Measurements from ENCODE around the gene PHF3. TPM values are rescaled to one million over a fixed set of nuclear protein-coding genes. Genes with fewer than 3 reads are reported as not detected.

Gene PHF3
- total and polyA plus RNA-seq, 2 experiments from 2014 or later: 37.1 to 77.3 TPM

DNA sequence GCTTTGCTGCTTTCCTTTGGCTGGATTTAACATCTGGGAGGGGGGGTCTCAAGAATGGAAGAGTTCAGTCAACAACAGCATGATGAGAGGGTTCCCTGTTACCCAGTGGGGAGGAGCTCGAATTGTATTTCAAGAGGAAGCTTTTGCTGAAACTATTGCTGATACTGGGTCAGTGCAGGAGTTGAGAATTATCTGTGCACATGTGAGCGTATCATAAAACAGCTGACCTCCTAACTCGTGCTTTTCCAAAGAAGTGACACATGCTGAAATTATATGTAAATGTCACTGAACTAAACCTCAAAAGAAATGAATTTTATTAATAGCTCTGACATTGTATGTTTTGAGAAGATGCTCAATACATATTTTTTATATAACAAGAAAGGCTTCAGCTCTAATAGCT lies 96.3 kb downstream of the PHF3 start:
- Histone ChIP-seq H3K27me3 (ENCODE audit: insufficient read depth) (no peaks in the 10 kb centered on the region), H3K79me2 (replicated peaks; ENCODE audit: insufficient read depth) (no peaks in the 10 kb centered on the region), H4K20me1 (replicated peaks; ENCODE audit: insufficient read depth) (no peaks in the 10 kb centered on the region), H3K4me2 (no peak overlapping the region), H2AFZ (no peak overlapping the region), H3K4me1 (ENCODE audit: insufficient read depth) (no peaks in the 10 kb centered on the region), H3F3A (replicated peaks; ENCODE audit: low read depth) (no peaks in the 10 kb centered on the region), H3K9me2 (ENCODE audit: insufficient read depth) (no peaks in the 10 kb centered on the region), H3K4me3 (no peak overlapping the region), H3K36me3 (ENCODE audit: insufficient read depth) (no peaks in the 10 kb centered on the region), H3K27ac (ENCODE audit: low read depth) (no peak overlapping the region)
- Mint-ChIP-seq H3K9me3 (peaks cover 2% of the 10 kb centered on the region; the same call in 1 of the 3 replicates), H3K4me3 (no peak overlapping the region), H3K4me1 (no peaks in the 10 kb centered on the region), H3K27ac (no peak overlapping the region), H3K36me3 (ENCODE audit: low read depth) (no peaks in the 10 kb centered on the region), H3K27me3 (ENCODE audit: insufficient read depth, low read depth, poor library complexity) (no peaks in the 10 kb centered on the region)
- no peak for DNase-seq (ENCODE audit: low spot score)
- TF ChIP-seq, protein P1, sequence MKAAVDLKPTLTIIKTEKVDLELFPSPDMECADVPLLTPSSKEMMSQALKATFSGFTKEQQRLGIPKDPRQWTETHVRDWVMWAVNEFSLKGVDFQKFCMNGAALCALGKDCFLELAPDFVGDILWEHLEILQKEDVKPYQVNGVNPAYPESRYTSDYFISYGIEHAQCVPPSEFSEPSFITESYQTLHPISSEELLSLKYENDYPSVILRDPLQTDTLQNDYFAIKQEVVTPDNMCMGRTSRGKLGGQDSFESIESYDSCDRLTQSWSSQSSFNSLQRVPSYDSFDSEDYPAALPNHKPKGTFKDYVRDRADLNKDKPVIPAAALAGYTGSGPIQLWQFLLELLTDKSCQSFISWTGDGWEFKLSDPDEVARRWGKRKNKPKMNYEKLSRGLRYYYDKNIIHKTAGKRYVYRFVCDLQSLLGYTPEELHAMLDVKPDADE (IDR thresholded peaks at IDR 0.05): no peak
- no peak for TF ChIP-seq ZNF331 (CRISPR knock-in tag; IDR thresholded peaks at IDR 0.05; ENCODE audit: low read depth)
- TF ChIP-seq POLR2AphosphoS5 (IDR thresholded peaks at IDR 0.05; ENCODE audit: low read depth): no peak
- TF ChIP-seq, protein P2, sequence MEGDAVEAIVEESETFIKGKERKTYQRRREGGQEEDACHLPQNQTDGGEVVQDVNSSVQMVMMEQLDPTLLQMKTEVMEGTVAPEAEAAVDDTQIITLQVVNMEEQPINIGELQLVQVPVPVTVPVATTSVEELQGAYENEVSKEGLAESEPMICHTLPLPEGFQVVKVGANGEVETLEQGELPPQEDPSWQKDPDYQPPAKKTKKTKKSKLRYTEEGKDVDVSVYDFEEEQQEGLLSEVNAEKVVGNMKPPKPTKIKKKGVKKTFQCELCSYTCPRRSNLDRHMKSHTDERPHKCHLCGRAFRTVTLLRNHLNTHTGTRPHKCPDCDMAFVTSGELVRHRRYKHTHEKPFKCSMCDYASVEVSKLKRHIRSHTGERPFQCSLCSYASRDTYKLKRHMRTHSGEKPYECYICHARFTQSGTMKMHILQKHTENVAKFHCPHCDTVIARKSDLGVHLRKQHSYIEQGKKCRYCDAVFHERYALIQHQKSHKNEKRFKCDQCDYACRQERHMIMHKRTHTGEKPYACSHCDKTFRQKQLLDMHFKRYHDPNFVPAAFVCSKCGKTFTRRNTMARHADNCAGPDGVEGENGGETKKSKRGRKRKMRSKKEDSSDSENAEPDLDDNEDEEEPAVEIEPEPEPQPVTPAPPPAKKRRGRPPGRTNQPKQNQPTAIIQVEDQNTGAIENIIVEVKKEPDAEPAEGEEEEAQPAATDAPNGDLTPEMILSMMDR (conservative IDR thresholded peaks at IDR 0.05; ENCODE audit: low read depth in 2 of 2): no peak
- TF ChIP-seq NANOG (IDR thresholded peaks at IDR 0.05; ENCODE audit: borderline replicate concordance): no peak
- TF ChIP-seq, protein P3, sequence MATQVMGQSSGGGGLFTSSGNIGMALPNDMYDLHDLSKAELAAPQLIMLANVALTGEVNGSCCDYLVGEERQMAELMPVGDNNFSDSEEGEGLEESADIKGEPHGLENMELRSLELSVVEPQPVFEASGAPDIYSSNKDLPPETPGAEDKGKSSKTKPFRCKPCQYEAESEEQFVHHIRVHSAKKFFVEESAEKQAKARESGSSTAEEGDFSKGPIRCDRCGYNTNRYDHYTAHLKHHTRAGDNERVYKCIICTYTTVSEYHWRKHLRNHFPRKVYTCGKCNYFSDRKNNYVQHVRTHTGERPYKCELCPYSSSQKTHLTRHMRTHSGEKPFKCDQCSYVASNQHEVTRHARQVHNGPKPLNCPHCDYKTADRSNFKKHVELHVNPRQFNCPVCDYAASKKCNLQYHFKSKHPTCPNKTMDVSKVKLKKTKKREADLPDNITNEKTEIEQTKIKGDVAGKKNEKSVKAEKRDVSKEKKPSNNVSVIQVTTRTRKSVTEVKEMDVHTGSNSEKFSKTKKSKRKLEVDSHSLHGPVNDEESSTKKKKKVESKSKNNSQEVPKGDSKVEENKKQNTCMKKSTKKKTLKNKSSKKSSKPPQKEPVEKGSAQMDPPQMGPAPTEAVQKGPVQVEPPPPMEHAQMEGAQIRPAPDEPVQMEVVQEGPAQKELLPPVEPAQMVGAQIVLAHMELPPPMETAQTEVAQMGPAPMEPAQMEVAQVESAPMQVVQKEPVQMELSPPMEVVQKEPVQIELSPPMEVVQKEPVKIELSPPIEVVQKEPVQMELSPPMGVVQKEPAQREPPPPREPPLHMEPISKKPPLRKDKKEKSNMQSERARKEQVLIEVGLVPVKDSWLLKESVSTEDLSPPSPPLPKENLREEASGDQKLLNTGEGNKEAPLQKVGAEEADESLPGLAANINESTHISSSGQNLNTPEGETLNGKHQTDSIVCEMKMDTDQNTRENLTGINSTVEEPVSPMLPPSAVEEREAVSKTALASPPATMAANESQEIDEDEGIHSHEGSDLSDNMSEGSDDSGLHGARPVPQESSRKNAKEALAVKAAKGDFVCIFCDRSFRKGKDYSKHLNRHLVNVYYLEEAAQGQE (IDR thresholded peaks at IDR 0.05; ENCODE audit: unreplicated experiment): no peak
- TF ChIP-seq CREB1 (CRISPR knock-in tag; IDR thresholded peaks at IDR 0.05; ENCODE audit: low read depth): no peak
- no peak for TF ChIP-seq EZH2phosphoT487 (IDR thresholded peaks at IDR 0.05; ENCODE audit: unreplicated experiment)
- no peak for TF ChIP-seq JUNB (IDR thresholded peaks at IDR 0.05; ENCODE audit: unreplicated experiment)
- no peak for ATAC-seq

DNA sequence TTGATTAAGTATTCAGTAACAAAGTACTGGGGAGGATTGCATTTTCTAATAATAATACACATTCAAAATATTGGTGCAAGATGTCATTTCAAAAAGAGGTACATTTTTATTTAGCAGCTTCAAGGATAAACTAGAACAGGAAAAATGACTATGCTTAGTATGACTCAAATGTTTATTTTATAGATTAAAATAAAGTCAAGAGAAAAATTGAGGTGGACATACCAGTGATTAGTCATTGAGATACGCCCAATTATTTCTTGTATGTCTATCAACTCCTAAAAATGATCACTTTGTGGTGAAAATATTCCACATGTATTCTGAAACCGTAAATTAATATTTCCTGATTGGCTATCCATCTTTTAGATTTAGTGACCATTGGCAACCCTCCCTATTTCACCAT lies 96.7 kb downstream of the PHF3 start:
- Mint-ChIP-seq H3K4me1 (no peaks in the 10 kb centered on the region), H3K27ac (no peak overlapping the region), H3K4me3 (no peak overlapping the region), H3K9me3 (peaks cover 2% of the 10 kb centered on the region; the same call in 1 of the 3 replicates), H3K27me3 (ENCODE audit: insufficient read depth, low read depth, poor library complexity) (no peaks in the 10 kb centered on the region), H3K36me3 (ENCODE audit: low read depth) (no peaks in the 10 kb centered on the region)
- no peak overlapping the region for H3K4me2 ChIP-seq
- no peak overlapping the region for H3K4me3 ChIP-seq
- H3K9me2 ChIP-seq (ENCODE audit: insufficient read depth): no peaks in the 10 kb centered on the region
- no peaks in the 10 kb centered on the region for H3K79me2 ChIP-seq (replicated peaks; ENCODE audit: insufficient read depth)
- ATAC-seq: no peak
- H3K4me1 ChIP-seq (ENCODE audit: insufficient read depth): no peaks in the 10 kb centered on the region
- no peaks in the 10 kb centered on the region for H3K36me3 ChIP-seq (ENCODE audit: insufficient read depth)
- no peak overlapping the region for H3K27ac ChIP-seq (ENCODE audit: low read depth)
- no peaks in the 10 kb centered on the region for H3F3A ChIP-seq (replicated peaks; ENCODE audit: low read depth)
- no peak for DNase-seq (ENCODE audit: low spot score)
- H3K27me3 ChIP-seq (ENCODE audit: insufficient read depth): no peaks in the 10 kb centered on the region
- TF ChIP-seq EZH2phosphoT487 (IDR thresholded peaks at IDR 0.05; ENCODE audit: unreplicated experiment): no peak
- TF ChIP-seq, protein P2 (conservative IDR thresholded peaks at IDR 0.05; ENCODE audit: low read depth in 2 of 2): no peak
- TF ChIP-seq, protein P3 (IDR thresholded peaks at IDR 0.05; ENCODE audit: unreplicated experiment): no peak
- no peak for TF ChIP-seq POLR2AphosphoS5 (IDR thresholded peaks at IDR 0.05; ENCODE audit: low read depth)
- TF ChIP-seq STAT1 (IDR thresholded peaks at IDR 0.05; ENCODE audit: unreplicated experiment): no peak
- no peak overlapping the region for H2AFZ ChIP-seq
- no peaks in the 10 kb centered on the region for H4K20me1 ChIP-seq (replicated peaks; ENCODE audit: insufficient read depth)
